Neuronal stem cell (in vitro differentiated cells): Measurements from ENCODE around the gene RWDD4.

Source experiments
- DNase-seq: peaks from one replicate; pipeline ENCODE4 v3.0.0-alpha.2; 2013; ENCODE audit warnings: low spot score
- H2AFZ ChIP-seq: one replicate; pipeline ENCODE4 v1.6.1; 2013; ENCODE audit warnings: mild to moderate bottlenecking, low read length, inconsistent platforms
- H2AK5ac ChIP-seq: 2 replicates; pipeline ENCODE4 v1.6.1; 2013; ENCODE audit warnings: low read depth, mild to moderate bottlenecking, inconsistent platforms, low read length, moderate library complexity, mixed read lengths
- H2BK120ac ChIP-seq: 2 replicates; pipeline ENCODE4 v1.6.1; 2013; ENCODE audit warnings: low read depth, mild to moderate bottlenecking, inconsistent platforms, low read length, moderate library complexity, mixed read lengths
- H2BK12ac ChIP-seq: one replicate; pipeline ENCODE4 v1.6.1; 2013; ENCODE audit warnings: low read length, inconsistent platforms
- H2BK15ac ChIP-seq: 2 replicates; pipeline ENCODE4 v1.6.1; 2013; ENCODE audit warnings: mild to moderate bottlenecking, low read length, inconsistent platforms, mixed read lengths
- H2BK5ac ChIP-seq: one replicate; pipeline ENCODE4 v1.6.1; 2013; ENCODE audit warnings: inconsistent platforms, mild to moderate bottlenecking, low read length, moderate library complexity
- H3K14ac ChIP-seq: one replicate; pipeline ENCODE4 v1.6.1; 2013; ENCODE audit warnings: low read length, inconsistent platforms
- H3K18ac ChIP-seq: 2 replicates; pipeline ENCODE4 v1.6.1; 2013; ENCODE audit warnings: low read length, inconsistent platforms
- H3K23ac ChIP-seq: 2 replicates; pipeline ENCODE4 v1.6.1; 2013; ENCODE audit warnings: low read depth, mild to moderate bottlenecking, mixed read lengths, low read length, inconsistent platforms; ENCODE audit not compliant: poor library complexity
- H3K27ac ChIP-seq: replicated peaks from 3 replicates; pipeline ENCODE4 v1.5.1; 2013; ENCODE audit warnings: low read length, inconsistent platforms
- H3K27me3 ChIP-seq, 3 experiments: 2 replicates each; pipeline ENCODE4 v1.6.1; 2013; ENCODE audit warnings: low read length in 3 of 3, mild to moderate bottlenecking in 2 of 3, inconsistent platforms in 1 of 3, low read depth in 1 of 3, mixed read lengths in 1 of 3, moderate library complexity in 1 of 3; ENCODE audit not compliant: control insufficient read depth in 3 of 3, insufficient read depth in 3 of 3
- H3K36me3 ChIP-seq, 2 donors: replicated peaks in 1 of 2; 2 replicates each; pipeline ENCODE4 v1.6.1; 2013; ENCODE audit warnings: low read length in 2 of 2; ENCODE audit not compliant: control insufficient read depth in 2 of 2, insufficient read depth in 2 of 2
- H3K4ac ChIP-seq: 2 replicates; pipeline ENCODE4 v1.6.1; 2013; ENCODE audit warnings: inconsistent platforms, mild to moderate bottlenecking, low read length, moderate library complexity
- H3K4me1 ChIP-seq, 2 donors: 1 replicate in 1 of 2; 2 replicates in 1 of 2; pipeline ENCODE4 v1.6.1; 2013; ENCODE audit warnings: low read length in 2 of 2, low read depth in 1 of 2; ENCODE audit not compliant: control insufficient read depth in 2 of 2, insufficient read depth in 1 of 2
- H3K4me2 ChIP-seq: one replicate; pipeline ENCODE4 v1.6.1; 2013; ENCODE audit warnings: mild to moderate bottlenecking, low read length, inconsistent platforms; ENCODE audit not compliant: insufficient read depth, poor library complexity, severe bottlenecking
- H3K4me3 ChIP-seq, 2 donors: 2 replicates each; pipeline ENCODE4 v1.5.1; 2013; ENCODE audit warnings: low read length in 2 of 2, mild to moderate bottlenecking in 2 of 2, inconsistent platforms in 1 of 2, moderate library complexity in 1 of 2
- H3K79me1 ChIP-seq: one replicate; pipeline ENCODE4 v1.6.1; 2013; ENCODE audit warnings: low read depth, mild to moderate bottlenecking, inconsistent platforms, low read length, moderate library complexity
- H3K9ac ChIP-seq: one replicate; pipeline ENCODE4 v1.6.1; 2013; ENCODE audit warnings: mild to moderate bottlenecking, low read depth, low read length, inconsistent platforms; ENCODE audit not compliant: poor library complexity
- H3K9me3 ChIP-seq, 2 donors: replicated peaks in 1 of 2; 2 replicates each; pipeline versions ENCODE3 to v1.6.1; 2013; ENCODE audit warnings: low read length in 2 of 2, mild to moderate bottlenecking in 2 of 2, inconsistent platforms in 1 of 2, low read depth in 1 of 2, mixed read lengths in 1 of 2, moderate library complexity in 1 of 2; ENCODE audit not compliant: control insufficient read depth in 2 of 2, insufficient read depth in 1 of 2
- H4K8ac ChIP-seq: one replicate; pipeline ENCODE4 v1.6.1; 2013; ENCODE audit warnings: low read depth, mild to moderate bottlenecking, inconsistent platforms, low read length, moderate library complexity
- H4K91ac ChIP-seq: one replicate; pipeline ENCODE4 v1.6.1; 2013; ENCODE audit warnings: low read length, low read depth, mild to moderate bottlenecking, inconsistent platforms; ENCODE audit not compliant: poor library complexity
- WGBS, 2 donors: extraction: QIAGEN DNeasy Blood & Tissue Kit; methylation state at CpG; one replicate each; pipeline ENCODE4 v1.1.7; 2013; ENCODE audit warnings: missing lambda C conversion rate in 2 of 2, mixed read lengths in 1 of 2; ENCODE audit not compliant: insufficient read length in 2 of 2, insufficient replicate concordance in 1 of 2; ENCODE audit errors: extremely low coverage in 2 of 2; 5-methylcytosine and 5-hydroxymethylcytosine counted together

The RWDD4 gene

GRCh38 chr4:183621875-183622274, 37.1 kb downstream of the RWDD4 start:
- H3K27me3 ChIP-seq: peaks cover 0 to 4% (median 0%) of the 10 kb centered on the region in 3 experiments
- H2BK15ac ChIP-seq: no peak overlapping the region
- no peak overlapping the region for H3K4me3 ChIP-seq
- no peak overlapping the region for H2BK5ac ChIP-seq
- H3K36me3 ChIP-seq: no peaks in the 10 kb centered on the region
- H3K9me3 ChIP-seq: no peaks in the 10 kb centered on the region
- H3K9ac ChIP-seq: no peak overlapping the region
- no peak overlapping the region for H3K4ac ChIP-seq
- H3K27ac ChIP-seq: no peak overlapping the region
- H3K4me1 ChIP-seq: peaks cover 4 to 7% of the 10 kb centered on the region in 2 donors
- no peak overlapping the region for H4K91ac ChIP-seq
- H3K4me2 ChIP-seq: no peak overlapping the region
- no peaks in the 10 kb centered on the region for H3K79me1 ChIP-seq
- no peak overlapping the region for H4K8ac ChIP-seq
- no peak overlapping the region for H3K18ac ChIP-seq
- H3K23ac ChIP-seq: no peak overlapping the region
- no peak overlapping the region for H3K14ac ChIP-seq
- whole genome bisulfite sequencing, 2 donors: no CpG with 5 or more reads among the region's 1 CpG
- H2BK120ac ChIP-seq: no peak overlapping the region
- H2AFZ ChIP-seq: no peak overlapping the region
- H2AK5ac ChIP-seq: no peak overlapping the region
- DNase-seq: no peak
- no peak overlapping the region for H2BK12ac ChIP-seq

- H3K4me3 ChIP-seq: no peak overlapping the region
- no peak overlapping the region for H2AK5ac ChIP-seq
- no peak overlapping the region for H3K9ac ChIP-seq
- H3K9me3 ChIP-seq: no peaks in the 10 kb centered on the region
- H2BK12ac ChIP-seq: no peak overlapping the region
- H3K27ac ChIP-seq: no peak overlapping the region
- DNase-seq: no peak
- H2BK120ac ChIP-seq: no peak overlapping the region
- no peak overlapping the region for H2BK15ac ChIP-seq
- no peaks in the 10 kb centered on the region for H3K36me3 ChIP-seq
- no peaks in the 10 kb centered on the region for H3K27me3 ChIP-seq
- peaks cover 4 to 7% of the 10 kb centered on the region in 2 donors for H3K4me1 ChIP-seq
- no peak overlapping the region for H2BK5ac ChIP-seq
- no peak overlapping the region for H4K91ac ChIP-seq
- no peak overlapping the region for H3K18ac ChIP-seq
- no peak overlapping the region for H3K23ac ChIP-seq
- H3K14ac ChIP-seq: no peak overlapping the region
- H3K4me2 ChIP-seq: no peak overlapping the region
- no peak overlapping the region for H3K4ac ChIP-seq
- no CpG with 5 or more reads among the region's 2 CpGs for WGBS, 2 donors
- H2AFZ ChIP-seq: no peak overlapping the region
- H4K8ac ChIP-seq: no peak overlapping the region
- no peaks in the 10 kb centered on the region for H3K79me1 ChIP-seq
Observed at GRCh38 chr4:183620421-183620820, 38.6 kb downstream of the RWDD4 start.

GRCh38 chr4:183618681-183619080, 40.3 kb downstream of the RWDD4 start:
- no CpG with 5 or more reads among the region's 4 CpGs for WGBS, 2 donors
- Histone ChIP-seq H2BK12ac (no peak overlapping the region), H3K27me3 (no peaks in the 10 kb centered on the region), H2BK120ac (no peak overlapping the region), H3K4me3 (no peak overlapping the region), H3K4me1 (peaks cover 4 to 7% of the 10 kb centered on the region in 2 donors), H2BK5ac (no peak overlapping the region), H3K36me3 (no peaks in the 10 kb centered on the region), H3K4me2 (no peak overlapping the region), H2BK15ac (no peak overlapping the region), H3K27ac (peak overlapping the region; percentile 1), H3K9me3 (no peaks in the 10 kb centered on the region), H3K18ac (no peak overlapping the region), H2AFZ (peak overlapping the region; percentile 76), H4K91ac (no peak overlapping the region), H3K23ac (no peak overlapping the region), H3K14ac (no peak overlapping the region), H3K4ac (no peak overlapping the region), H2AK5ac (no peak overlapping the region), H3K9ac (no peak overlapping the region), H4K8ac (no peak overlapping the region), H3K79me1 (no peaks in the 10 kb centered on the region)
- no peak for DNase-seq

- Histone ChIP-seq H3K23ac (no peak overlapping the region), H4K91ac (no peak overlapping the region), H3K9me3 (no peaks in the 10 kb centered on the region), H3K4me1 (peaks cover 4 to 7% of the 10 kb centered on the region in 2 donors), H3K27ac (no peak overlapping the region), H4K8ac (no peak overlapping the region), H3K14ac (no peak overlapping the region), H2BK15ac (no peak overlapping the region), H2BK120ac (no peak overlapping the region), H3K4me3 (no peak overlapping the region), H3K27me3 (no peaks in the 10 kb centered on the region), H3K4ac (no peak overlapping the region), H3K9ac (no peak overlapping the region), H3K79me1 (no peaks in the 10 kb centered on the region), H2AK5ac (no peak overlapping the region), H2AFZ (no peak overlapping the region), H3K36me3 (no peaks in the 10 kb centered on the region), H2BK5ac (no peak overlapping the region), H2BK12ac (no peak overlapping the region), H3K18ac (no peak overlapping the region), H3K4me2 (no peak overlapping the region)
- DNase-seq: no peak
- WGBS, 2 donors: no CpG with 5 or more reads among the region's 2 CpGs
Observed at GRCh38 chr4:183617075-183617474, 41.9 kb downstream of the RWDD4 start.
